Esophagus muscularis mucosa (tissue), 4 donors: ENCODE results near the gene UBN2.

ENCODE experiments used
- CTCF ChIP-seq, 3 experiments: fragments of 200-600 bp in 2 of 3; fragments of 450-650 bp in 1 of 3; sonication (generic) in 2 of 3; IDR thresholded peaks; one replicate each; pipeline ENCODE4 v1.5.1; 2017 to 2019; ENCODE audit warnings: antibody characterized with exemption in 3 of 3, mild to moderate bottlenecking in 2 of 3, moderate library complexity in 1 of 3
- EP300 ChIP-seq: sonication (generic); formaldehyde crosslinking; IDR thresholded peaks from one replicate; pipeline ENCODE4 v1.6.1; 2017; ENCODE audit warnings: antibody characterized with exemption
- POLR2A ChIP-seq: fragments of 450-650 bp; IDR thresholded peaks from one replicate; pipeline ENCODE4 v1.6.1; 2017; ENCODE audit warnings: antibody characterized with exemption, moderate library complexity, mild to moderate bottlenecking, low read depth
- POLR2AphosphoS5 ChIP-seq, 2 donors: sonication (generic); formaldehyde crosslinking; IDR thresholded peaks; one replicate each; pipeline ENCODE4 v1.6.1; 2017; ENCODE audit warnings: antibody characterized with exemption in 2 of 2

DNA sequence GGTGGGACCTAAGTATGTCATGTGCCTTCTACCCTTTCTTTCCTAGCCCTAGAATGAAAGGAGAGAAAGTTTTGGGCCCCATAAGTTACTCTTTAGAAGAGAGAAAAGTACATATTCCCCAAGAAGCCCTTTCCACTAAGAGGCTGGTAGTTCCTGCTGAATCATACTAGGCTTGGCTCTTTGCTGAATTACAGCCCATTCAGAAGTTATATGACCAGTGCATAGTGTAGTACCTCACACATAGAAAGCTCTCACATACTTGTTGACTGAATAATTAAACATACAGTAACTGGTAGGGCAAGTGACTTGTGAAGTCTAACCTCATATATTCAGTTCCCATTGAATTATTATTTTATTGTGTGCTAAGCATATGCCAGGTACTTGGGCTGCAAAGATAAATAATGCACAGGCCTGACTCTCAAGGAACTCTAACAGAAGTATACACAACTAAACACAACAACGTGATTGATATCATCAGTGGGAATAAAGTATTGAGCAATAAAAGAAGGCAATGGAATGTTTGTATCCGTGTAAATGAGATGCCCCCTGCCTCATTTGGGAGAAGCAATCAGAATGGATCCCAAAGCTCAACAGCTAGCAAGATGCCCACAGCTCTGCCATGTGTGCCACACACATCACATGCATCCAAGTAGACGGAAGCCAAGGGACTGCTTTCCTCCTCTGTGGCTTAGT lies 38.9 kb upstream of the UBN2 start:
- TF ChIP-seq POLR2AphosphoS5 (IDR thresholded peaks at IDR 0.05) (no peak), POLR2A (no peak), CTCF (IDR thresholded peaks at IDR 0.05) (no peak), EP300 (no peak)
